HepG2 (cell line): ENCODE results near the gene PGPEP1. TPM values are rescaled to one million over a fixed set of nuclear protein-coding genes. Genes with fewer than 3 reads are reported as not detected.

Experiments
- ATAC-seq: fragments of 200-7000 bp; cut with Tn5 transposase; 3 replicates; pipeline ENCODE4 v1.9.1; 2020; ENCODE audit warnings: mild to moderate bottlenecking, moderate library complexity
- BruUV-seq: library from RNA; stranded (reverse); fragments of 400-500 nt; replicated peaks from 2 replicates; lab custom pipeline; 2021; lab: Mats Ljungman, UMichigan
- CTCF ChIA-PET: fragments of 300-600 bp; formaldehyde crosslinking; extraction: SDS; loops from one replicate; lab custom pipeline; 2021; ENCODE audit warnings: low total read pairs, inconsistent platforms, low intra/inter-chr PET ratio; lab: Yijun Ruan, JAX
- POLR2A ChIA-PET: fragments of 350-600 bp; sonication (Branson Sonifier 250); formaldehyde crosslinking; loops from one replicate; lab custom pipeline; 2020; ENCODE audit warnings: antibody characterized with exemption, inconsistent platforms; lab: Yijun Ruan, JAX
- DNase-seq: peaks from one replicate; pipeline ENCODE4 v3.0.0-alpha.2; 2015; ENCODE audit warnings: low spot score
- FAIRE-seq: peaks from 3 replicates; lab custom pipeline; 2011; peaks lifted over from hg19 to GRCh38; lab: Jason Lieb, UNC
- H2AFZ ChIP-seq: one replicate; pipeline ENCODE4 v1.6.1; 2011; ENCODE audit warnings: low read length, inconsistent platforms
- H3K27ac ChIP-seq: fragments of 300-600 bp; 3 replicates; pipeline ENCODE4 v1.8.0; 2011; ENCODE audit warnings: mixed run types, mild to moderate bottlenecking, mixed read lengths, low read length, inconsistent platforms; ENCODE audit not compliant: insufficient read depth; ENCODE audit errors: extremely low read length
- H3K27me3 ChIP-seq, 2 experiments: fragments of 200-600 bp in 1 of 2; 2 replicates in 1 of 2; 3 replicates in 1 of 2; pipeline versions ENCODE4 v1.6.0 to v1.8.0; 2011; ENCODE audit warnings: low read length in 2 of 2, mild to moderate bottlenecking in 2 of 2, moderate library complexity in 2 of 2, inconsistent platforms in 1 of 2; ENCODE audit not compliant: insufficient read depth in 2 of 2, control insufficient read depth in 1 of 2
- H3K36me3 ChIP-seq, 2 experiments: fragments of 200-600 bp in 1 of 2; replicated peaks in 1 of 2; 2 replicates in 1 of 2; 3 replicates in 1 of 2; pipeline versions ENCODE4 v1.5.1 to v1.8.0; 2011; ENCODE audit warnings: low read length in 2 of 2, inconsistent platforms in 1 of 2; ENCODE audit not compliant: insufficient read depth in 2 of 2, control insufficient read depth in 1 of 2
- H3K4me1 ChIP-seq: 2 replicates; pipeline ENCODE4 v1.5.1; 2012; ENCODE audit warnings: low read length, inconsistent platforms; ENCODE audit not compliant: insufficient read depth
- H3K4me2 ChIP-seq: 2 replicates; pipeline ENCODE4 v1.6.0; 2011; ENCODE audit warnings: low read depth, low read length, inconsistent platforms
- H3K4me3 ChIP-seq, 3 experiments: fragments of 200-600 bp in 1 of 3; sonication (generic), shearing (Covaris generic) in 1 of 3; replicated peaks in 1 of 3; 2 replicates each; pipeline ENCODE4 v1.5.1; 2011 to 2016; ENCODE audit warnings: low read length in 3 of 3, inconsistent platforms in 2 of 3, low read depth in 2 of 3, mild to moderate bottlenecking in 2 of 3, control low read depth in 1 of 3, mixed read lengths in 1 of 3; ENCODE audit not compliant: insufficient read depth in 1 of 3
- H3K79me2 ChIP-seq: one replicate; pipeline ENCODE4 v1.6.1; 2011; ENCODE audit warnings: low read length, inconsistent platforms; ENCODE audit not compliant: insufficient read depth
- H3K9ac ChIP-seq: 2 replicates; pipeline ENCODE4 v1.6.0; 2011; ENCODE audit warnings: mild to moderate bottlenecking, low read depth, low read length, inconsistent platforms; ENCODE audit not compliant: insufficient read depth
- H3K9me3 ChIP-seq: 2 replicates; pipeline ENCODE4 v1.5.1; 2012; ENCODE audit warnings: mild to moderate bottlenecking, low read length
- H4K20me1 ChIP-seq: 2 replicates; pipeline ENCODE4 v1.6.0; 2011; ENCODE audit warnings: inconsistent platforms, mild to moderate bottlenecking, low read length, moderate library complexity; ENCODE audit not compliant: insufficient read depth
- GMEB1 ChIP-seq: sonication (generic); formaldehyde crosslinking; IDR thresholded peaks from 2 replicates; pipeline ENCODE4 v1.5.1; 2020; ENCODE audit warnings: missing genetic modification reagents, mild to moderate bottlenecking, borderline replicate concordance
- HHEX ChIP-seq: IDR thresholded peaks from 2 replicates; pipeline ENCODE4 v1.6.1; 2016; ENCODE audit warnings: control low read depth
- HMG20A ChIP-seq: IDR thresholded peaks from 2 replicates; pipeline ENCODE4 v1.6.1; 2016; ENCODE audit warnings: borderline replicate concordance
- HNF4G ChIP-seq, 2 experiments: sonication (generic) in 1 of 2; formaldehyde crosslinking in 1 of 2; IDR thresholded peaks; 2 replicates each; pipeline versions ENCODE4 v1.4.0 to v1.6.1; 2011 to 2020; ENCODE audit warnings: borderline replicate concordance in 2 of 2, low read depth in 2 of 2, mild to moderate bottlenecking in 2 of 2, low read length in 1 of 2, missing genetic modification reagents in 1 of 2, moderate library complexity in 1 of 2
- KLF12 ChIP-seq: sonication (generic); formaldehyde crosslinking; IDR thresholded peaks from 2 replicates; pipeline ENCODE4 v1.4.0; 2020; ENCODE audit warnings: missing genetic modification reagents, borderline replicate concordance
- PHF21A ChIP-seq: sonication (generic); formaldehyde crosslinking; IDR thresholded peaks from 2 replicates; pipeline ENCODE4 v1.5.0; 2020; ENCODE audit warnings: mild to moderate bottlenecking, missing genetic modification reagents
- PREB ChIP-seq: sonication (generic); formaldehyde crosslinking; IDR thresholded peaks from 2 replicates; pipeline ENCODE4 v1.4.0; 2020; ENCODE audit warnings: missing genetic modification reagents
- SETDB1 ChIP-seq: sonication (generic); formaldehyde crosslinking; IDR thresholded peaks from 2 replicates; pipeline ENCODE4 v1.5.1; 2020; ENCODE audit warnings: missing genetic modification reagents, mild to moderate bottlenecking, borderline replicate concordance
- SP1 ChIP-seq, 2 experiments: fragments of 450-650 bp in 1 of 2; sonication (generic) in 1 of 2; formaldehyde crosslinking in 1 of 2; IDR thresholded peaks; 2 replicates each; pipeline versions ENCODE4 v1.4.0 to v1.6.1; 2016 to 2020; ENCODE audit warnings: missing genetic modification reagents in 1 of 2
- SP2 ChIP-seq: sonication (generic); formaldehyde crosslinking; IDR thresholded peaks from 2 replicates; pipeline ENCODE4 v1.5.1; 2020; ENCODE audit warnings: mild to moderate bottlenecking, missing genetic modification reagents
- ZFP91 ChIP-seq: sonication (generic); formaldehyde crosslinking; IDR thresholded peaks from 2 replicates; pipeline ENCODE4 v1.9.0; 2022; ENCODE audit warnings: missing genetic modification reagents, mild to moderate bottlenecking, borderline replicate concordance
- ZNF263 ChIP-seq: sonication (generic); formaldehyde crosslinking; IDR thresholded peaks from 2 replicates; pipeline ENCODE4 v1.4.0; 2020; ENCODE audit warnings: missing genetic modification reagents
- ZNF331 ChIP-seq: sonication (generic); formaldehyde crosslinking; IDR thresholded peaks from 2 replicates; pipeline ENCODE4 v1.4.0; 2020; ENCODE audit warnings: missing genetic modification reagents
- ZNF563 ChIP-seq: sonication (generic); formaldehyde crosslinking; IDR thresholded peaks from 2 replicates; pipeline ENCODE4 v1.8.0; 2022; ENCODE audit warnings: mild to moderate bottlenecking, moderate library complexity, missing genetic modification reagents
- ZNF607 ChIP-seq: sonication (generic); formaldehyde crosslinking; IDR thresholded peaks from 2 replicates; pipeline ENCODE4 v1.5.1; 2020; ENCODE audit warnings: missing genetic modification reagents, mild to moderate bottlenecking, borderline replicate concordance
- WGBS: methylation state at CpG from one replicate; pipeline ENCODE4 v1.1.6; 2017; ENCODE audit warnings: low lambda C conversion rate; 5-methylcytosine and 5-hydroxymethylcytosine counted together
- in situ Hi-C: cut with HindIII; loops from 2 replicates; pipeline ENCODE4 v1.10.0; 2017; ENCODE audit warnings: low pct_unique_long_range_greater_than_20kb; ENCODE audit not compliant: extremely low pct_ligation_motif_present
- intact Hi-C: fragments of 100-400 bp; cut with micrococcal nuclease; formaldehyde crosslinking; loops from one replicate; pipeline ENCODE4 v1.10.0; 2022; ENCODE audit not compliant: unreplicated experiment
- polyA plus RNA-seq, 8 experiments: library from polyadenylated mRNA; depleted of rRNA in 3 of 8; stranded (reverse) in 7 of 8; unstranded in 1 of 8; fragments of >200 nt; fragmentation: Illumina TruSeq in 4 of 8; extraction: Trizol in 4 of 8; gene quantifications; 2 replicates each; pipeline versions ENCODE4 v1.2.1 to v1.2.3, GENCODE V29; 2011 to 2016; ENCODE audit warnings: low read depth in 4 of 8, missing spikeins in 1 of 8, mixed read lengths in 1 of 8; ENCODE audit not compliant: insufficient read depth in 1 of 8
- total RNA-seq, 5 experiments: library from RNA; depleted of rRNA; stranded (reverse); fragments of >200 nt; fragmentation: Illumina TruSeq; extraction: Trizol; gene quantifications; 2 replicates each; pipeline ENCODE4 v1.2.3, GENCODE V29; 2016; ENCODE audit warnings: low read depth in 1 of 5
- TF ChIP-seq, protein P1 (sequence below): sonication (generic); formaldehyde crosslinking; IDR thresholded peaks from 2 replicates; pipeline ENCODE4 v1.8.1; 2023; ENCODE audit warnings: mild to moderate bottlenecking, inconsistent platforms, moderate library complexity, missing genetic modification reagents, borderline replicate concordance

The PGPEP1 gene
- total and polyA plus RNA-seq, 2 of the 13 experiments (the other 11 are each of a cell fraction or from before 2014, with no cell fraction given): 53.1 to 56.6 TPM

GRCh38 chr19:18328340-18329034 lies 11.9 kb upstream of the PGPEP1 start (continued):
- TF ChIP-seq ZFP91 (CRISPR knock-in tag): peak; percentile 97
- 0 out of 2 replicates have a peak, but pooled peaks have one; percentile 16 for TF ChIP-seq KLF12
- TF ChIP-seq SP1 (IDR thresholded peaks at IDR 0.05): no peak
- no peak; the same call in 1 of the 2 replicates for TF ChIP-seq SP1 (CRISPR knock-in tag; IDR thresholded peaks at IDR 0.05)
- peak; percentile 56 for TF ChIP-seq SP2 (CRISPR knock-in tag)
- TF ChIP-seq HMG20A (CRISPR knock-in tag): 0 out of 2 replicates have a peak, but pooled peaks have one; percentile 31
- no peak for TF ChIP-seq ZNF263 (CRISPR knock-in tag)
- TF ChIP-seq PREB (CRISPR knock-in tag): no peak
- TF ChIP-seq, all 625 proteins: peak for 62

DNA sequence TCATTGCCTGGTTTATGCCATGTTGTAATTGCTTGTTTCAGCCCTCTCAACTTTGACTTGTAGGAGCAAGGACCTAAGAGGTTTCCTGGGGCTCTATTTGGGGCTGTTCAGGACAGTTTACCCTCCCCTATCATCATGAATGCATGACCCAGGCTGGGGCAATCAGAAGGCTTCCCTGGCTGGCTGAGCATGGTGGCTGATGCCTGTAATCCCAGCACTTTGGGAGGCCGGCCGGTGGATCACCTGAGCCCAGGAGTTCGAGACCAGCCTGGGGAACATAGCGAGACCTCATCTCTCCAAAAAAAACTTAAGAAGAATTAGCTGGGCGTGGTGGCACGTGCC lies 11.4 kb upstream of the PGPEP1 start:
- Histone ChIP-seq H3K9me3 (no peaks in the 10 kb centered on the region), H4K20me1 (no peaks in the 10 kb centered on the region), H3K36me3 (no peaks in the 10 kb centered on the region), H3K27me3 (no peaks in the 10 kb centered on the region), H3K4me2 (peak overlapping the region; percentile 82), H3K27ac (peak overlapping the region; percentile 69), H3K9ac (peak overlapping the region; percentile 53), H2AFZ (peak overlapping the region; percentile 6), H3K4me3 (peak overlapping the region; percentile 9 to 59 (median 29)), H3K4me1 (peaks cover 73% of the 10 kb centered on the region), H3K79me2 (no peaks in the 10 kb centered on the region)
- 14% methylated on average over 6 of the region's 6 CpGs for WGBS
- DNase-seq (peak; percentile 56), ATAC-seq (peak; percentile 47), FAIRE-seq (no peak)
- CTCF ChIA-PET: interaction anchor here (1.3 to 1.5 kb wide), 3 partner anchors 21 to 51 kb away, joined by 4 to 7 read pairs (median 7); no protein-coding TSS in a partner anchor
- intact Hi-C loops (no loop called here), in situ Hi-C loops (no loop called here)
- POLR2A ChIA-PET: interaction anchor here (0.7 to 6.5 kb wide), 19 partner anchors 9 to 220 kb away, joined by 3 to 110 read pairs (median 5); partner anchors contain the start of genes GDF15, IQCN, JUND and PGPEP1
- TSS peak; percentile 91 for BruUV-seq
- TF ChIP-seq HNF4G (IDR thresholded peaks at IDR 0.05; ENCODE audit: borderline replicate concordance, low read depth, low read length) (no peak), HNF4G (CRISPR knock-in tag; IDR thresholded peaks at IDR 0.05; ENCODE audit: borderline replicate concordance, low read depth) (no peak), SETDB1 (CRISPR knock-in tag) (no peak), ZNF607 (CRISPR knock-in tag) (no peak; the same call in 1 of the 2 replicates), ZNF563 (CRISPR knock-in tag) (no peak), HHEX (CRISPR knock-in tag) (no peak), GMEB1 (no peak), PHF21A (peak; percentile 11; the same call in 1 of the 2 replicates), ZNF331 (CRISPR knock-in tag) (no peak)
- TF ChIP-seq, protein P1, sequence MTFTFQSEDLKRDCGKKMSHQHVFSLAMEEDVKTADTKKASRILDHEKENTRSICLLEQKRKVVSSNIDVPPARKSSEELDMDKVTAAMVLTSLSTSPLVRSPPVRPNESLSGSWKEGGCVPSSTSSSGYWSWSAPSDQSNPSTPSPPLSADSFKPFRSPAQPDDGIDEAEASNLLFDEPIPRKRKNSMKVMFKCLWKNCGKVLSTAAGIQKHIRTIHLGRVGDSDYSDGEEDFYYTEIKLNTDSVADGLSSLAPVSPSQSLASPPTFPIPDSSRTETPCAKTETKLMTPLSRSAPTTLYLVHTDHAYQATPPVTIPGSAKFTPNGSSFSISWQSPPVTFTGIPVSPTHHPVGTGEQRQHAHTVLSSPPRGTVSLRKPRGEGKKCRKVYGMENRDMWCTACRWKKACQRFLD (CRISPR knock-in tag): no peak
